HG03457 (cell line): ENCODE data around the gene SARS2.
"Not testable (repeated sequence)": the region's sequence is repeated elsewhere in the genome, so short reads cannot be mapped to it uniquely, and the experiment has no call there.

Experiments used
- ATAC-seq: cut with Tn5 transposase; IDR thresholded peaks from one replicate; pipeline ENCODE4 v1.9.1; 2021; ENCODE audit warnings: moderate number of reproducible peaks; ENCODE audit not compliant: unreplicated experiment

Gene SARS2, protein sequence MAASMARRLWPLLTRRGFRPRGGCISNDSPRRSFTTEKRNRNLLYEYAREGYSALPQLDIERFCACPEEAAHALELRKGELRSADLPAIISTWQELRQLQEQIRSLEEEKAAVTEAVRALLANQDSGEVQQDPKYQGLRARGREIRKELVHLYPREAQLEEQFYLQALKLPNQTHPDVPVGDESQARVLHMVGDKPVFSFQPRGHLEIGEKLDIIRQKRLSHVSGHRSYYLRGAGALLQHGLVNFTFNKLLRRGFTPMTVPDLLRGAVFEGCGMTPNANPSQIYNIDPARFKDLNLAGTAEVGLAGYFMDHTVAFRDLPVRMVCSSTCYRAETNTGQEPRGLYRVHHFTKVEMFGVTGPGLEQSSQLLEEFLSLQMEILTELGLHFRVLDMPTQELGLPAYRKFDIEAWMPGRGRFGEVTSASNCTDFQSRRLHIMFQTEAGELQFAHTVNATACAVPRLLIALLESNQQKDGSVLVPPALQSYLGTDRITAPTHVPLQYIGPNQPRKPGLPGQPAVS

DNA sequence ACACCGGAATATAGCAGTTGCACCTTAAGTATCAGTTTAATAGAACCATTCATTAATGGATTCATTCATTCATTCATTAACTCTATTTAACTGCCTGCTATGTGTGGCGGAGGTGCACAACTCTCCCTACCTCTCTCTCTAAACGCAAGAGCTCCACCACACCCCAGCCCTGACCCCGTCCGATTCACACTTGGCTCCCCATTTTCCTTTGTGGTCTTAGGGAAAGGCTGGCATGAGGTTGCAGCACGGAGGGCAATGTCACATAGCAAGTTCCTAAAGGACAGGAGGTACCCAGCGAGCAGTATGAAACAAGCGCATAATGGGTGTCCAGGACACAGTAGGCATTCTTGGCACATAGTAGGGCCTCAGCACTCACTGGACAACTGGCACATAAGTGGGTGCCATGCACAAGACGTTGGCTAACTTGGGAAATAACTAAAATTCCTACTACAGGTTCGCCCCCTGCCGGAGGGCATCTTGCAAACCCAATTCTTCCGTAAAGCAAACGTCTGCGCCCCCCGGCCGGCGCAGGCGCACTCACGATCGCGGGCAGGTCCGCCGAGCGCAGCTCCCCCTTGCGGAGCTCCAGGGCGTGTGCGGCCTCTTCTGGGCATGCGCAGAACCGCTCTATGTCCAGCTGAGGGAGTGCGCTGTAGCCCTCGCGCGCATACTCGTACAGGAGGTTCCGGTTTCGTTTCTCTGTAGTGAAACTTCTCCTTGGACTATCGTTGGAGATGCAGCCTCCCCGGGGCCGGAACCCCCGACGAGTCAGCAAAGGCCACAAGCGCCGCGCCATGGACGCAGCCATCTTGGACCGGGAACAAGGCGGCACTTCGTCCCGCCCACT lies at the start of gene SARS2:
Gene SARS2, minus strand, starts transcription at position 835 of the 847 bp plus-strand sequence. Its CDS starts 27 bp downstream, at position 808.
- peak; percentile 45 for ATAC-seq

DNA sequence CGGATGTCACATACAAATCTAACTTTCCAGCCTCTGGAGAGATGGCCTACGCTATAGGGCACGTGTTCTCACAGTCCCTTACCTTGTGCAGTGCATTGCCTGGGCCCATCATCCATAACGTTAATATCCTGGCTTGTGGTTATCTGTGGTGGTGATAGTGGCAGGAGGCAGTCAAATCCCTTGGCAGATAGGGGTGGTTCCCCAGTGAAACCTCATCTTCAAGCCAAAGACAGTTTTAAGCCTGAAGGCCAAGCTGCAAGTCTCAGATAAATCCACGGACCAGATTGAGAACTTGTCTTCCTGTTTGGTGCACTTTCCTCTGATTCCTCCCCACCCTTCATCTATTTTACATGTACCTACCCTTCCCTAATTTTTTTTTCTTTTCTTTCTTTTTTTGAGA lies 49.2 kb upstream of the SARS2 start:
- no peak for ATAC-seq

DNA sequence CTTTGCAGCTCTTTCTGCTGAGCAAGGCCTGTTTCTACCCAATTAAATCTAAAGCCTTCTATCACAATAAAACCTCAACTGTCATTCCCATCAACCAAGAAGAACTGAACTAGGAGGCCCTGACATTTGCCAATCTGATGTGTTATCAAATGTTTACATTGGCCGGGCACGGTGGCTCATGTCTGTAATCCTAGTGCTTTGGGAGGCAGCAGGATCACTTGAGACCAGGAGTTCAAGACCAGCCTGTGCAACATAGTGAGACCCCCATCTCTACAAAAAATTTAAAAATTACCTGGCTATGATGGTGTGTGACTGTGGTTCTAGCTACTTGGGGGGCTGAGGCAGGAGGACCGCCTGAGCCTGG lies 47.7 kb upstream of the SARS2 start:
- no peak for ATAC-seq

DNA sequence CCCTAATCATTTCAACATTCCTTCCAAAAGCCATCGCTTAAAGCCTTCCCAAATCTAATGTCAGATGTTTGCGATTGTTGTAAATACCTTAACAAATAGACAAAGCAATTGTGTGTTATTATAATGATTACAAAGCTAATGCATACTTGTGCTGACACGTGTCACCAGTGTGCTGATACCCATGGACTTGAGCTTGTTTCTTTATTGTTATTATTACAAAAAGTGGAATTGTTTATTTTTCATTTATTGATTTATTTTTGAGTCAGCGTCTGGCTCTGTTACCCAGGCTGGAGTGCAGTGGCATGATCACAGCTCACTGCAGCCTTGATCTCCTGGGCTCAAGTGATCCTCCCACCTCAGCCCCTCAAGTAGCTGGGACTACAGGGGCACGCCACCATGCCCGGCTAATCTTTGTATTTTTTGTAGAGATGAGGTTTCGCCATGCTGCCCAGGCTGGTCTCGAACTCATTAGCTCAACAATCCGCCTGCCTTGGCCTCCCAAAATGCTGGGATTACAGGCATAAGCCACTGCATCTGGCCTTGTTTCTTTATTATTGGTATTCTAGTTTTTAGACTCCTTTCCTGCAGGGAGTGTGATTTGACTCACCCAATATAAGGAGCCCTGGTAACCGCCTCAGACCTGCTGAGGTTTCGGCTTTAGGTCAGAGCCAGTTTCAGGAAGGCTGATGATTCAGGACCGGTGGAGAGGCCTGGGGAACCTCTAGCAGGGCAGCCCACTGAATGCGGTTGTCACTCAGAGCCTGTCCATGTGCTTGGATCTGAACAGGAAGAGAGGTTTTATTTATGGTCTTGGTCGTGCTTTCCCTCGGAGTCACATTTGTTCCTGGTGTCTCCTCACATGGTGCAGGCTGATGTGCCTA lies 47.1 kb upstream of the SARS2 start:
- ATAC-seq, result no peak

- no peak for ATAC-seq
These were observed 45.3 kb upstream of the SARS2 start for GRCh38 chr19:38975861-38976271.

- no peak for ATAC-seq
These were observed 44.8 kb upstream of the SARS2 start, which contains the start of gene FBXO17 for GRCh38 chr19:38975214-38975860. FBXO17 (minus strand) TSS chr19:38975742; CDS start chr19:38950319, 25,423 bp downstream.

DNA sequence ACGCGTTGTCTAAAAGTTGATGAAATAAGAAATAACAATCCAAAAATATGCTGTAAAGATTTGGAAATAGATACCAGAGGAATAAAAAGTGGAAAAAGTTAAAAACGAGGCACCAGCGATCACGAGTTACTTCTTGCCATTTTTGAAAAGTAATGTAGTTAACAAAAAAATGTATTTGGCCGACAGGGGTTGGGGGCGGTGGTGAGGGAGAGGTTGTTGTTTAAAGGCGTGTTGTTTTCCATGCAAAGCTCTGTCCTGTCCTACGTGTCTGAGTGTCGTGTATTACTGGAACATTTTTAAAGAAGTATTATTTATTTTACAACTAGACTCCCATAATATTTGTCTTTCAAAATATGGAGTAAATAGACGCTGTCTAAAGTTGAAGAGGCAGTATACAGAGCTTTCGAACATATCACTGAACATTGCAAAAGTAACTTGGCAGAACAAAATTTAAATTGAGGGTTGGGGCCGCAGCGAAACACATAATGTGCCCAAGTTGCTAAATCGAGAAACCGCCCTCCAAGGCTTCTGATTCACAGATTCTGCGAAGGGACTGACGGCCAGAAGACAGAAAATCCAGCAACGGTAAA lies 44.2 kb upstream of the SARS2 start:
- ATAC-seq, result no peak

DNA sequence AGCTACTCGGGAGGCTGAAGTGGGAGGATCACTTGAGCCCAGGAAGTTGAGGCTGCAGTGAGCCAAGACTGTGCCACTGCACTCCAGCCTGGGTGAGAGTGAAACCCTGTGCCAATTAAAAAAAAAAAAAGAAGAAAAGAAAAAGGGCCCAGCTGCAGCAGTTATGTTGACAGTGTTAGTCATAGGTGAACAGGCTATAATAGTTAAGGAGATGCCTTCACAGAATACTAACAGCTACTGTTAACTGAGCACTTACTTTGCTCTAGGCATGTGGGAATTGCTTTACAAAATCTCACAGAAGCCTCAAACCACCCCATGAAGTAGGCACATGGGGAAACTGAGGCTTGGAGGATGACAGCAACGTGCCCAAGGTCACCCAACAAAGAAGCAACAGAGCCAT lies 41.1 kb upstream of the SARS2 start:
- no peak for ATAC-seq

DNA sequence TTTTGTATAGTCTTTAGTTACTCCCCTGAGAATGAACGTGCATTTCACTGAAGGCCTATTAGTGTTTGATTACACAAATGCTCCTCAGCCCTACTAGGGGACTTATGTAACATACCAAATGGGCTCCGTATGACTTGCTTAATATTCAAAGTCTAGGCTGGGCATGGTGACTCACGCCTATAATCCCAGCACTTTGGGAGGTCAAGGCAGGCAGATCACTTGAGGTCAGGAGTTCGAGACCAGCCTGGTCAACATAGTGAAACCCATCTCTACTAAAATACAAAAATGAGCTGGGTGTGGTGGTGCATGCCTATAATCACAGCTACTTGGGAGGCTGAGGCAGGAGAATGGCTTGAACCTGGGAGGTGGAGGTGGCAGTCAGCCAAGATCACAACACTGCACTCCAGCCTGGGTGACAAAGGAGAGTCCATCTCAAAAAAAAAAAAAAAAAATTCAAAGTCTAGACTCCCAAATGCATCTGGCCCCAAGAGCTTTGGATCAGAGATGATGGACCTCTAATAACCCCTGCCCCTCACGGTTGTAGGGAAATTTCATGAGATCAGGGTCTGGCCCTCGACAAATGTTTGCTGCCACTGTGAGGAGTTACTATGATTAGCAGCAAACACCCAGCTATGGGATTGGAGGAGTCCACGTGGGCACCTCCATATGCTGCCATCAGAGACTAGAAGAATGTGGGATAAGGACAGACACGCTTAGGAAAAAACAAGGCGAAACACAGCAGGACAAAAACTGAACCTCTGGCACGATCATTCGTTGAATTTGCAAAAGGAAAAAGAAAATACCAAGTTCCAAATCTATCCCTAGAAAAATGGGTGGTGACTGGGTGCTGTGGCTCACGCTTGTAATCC lies 40.3 kb upstream of the SARS2 start:
- no peak for ATAC-seq

- ATAC-seq, result not testable (repeated sequence)
These were observed 35.6 kb upstream of the SARS2 start for GRCh38 chr19:38966149-38966548.

DNA sequence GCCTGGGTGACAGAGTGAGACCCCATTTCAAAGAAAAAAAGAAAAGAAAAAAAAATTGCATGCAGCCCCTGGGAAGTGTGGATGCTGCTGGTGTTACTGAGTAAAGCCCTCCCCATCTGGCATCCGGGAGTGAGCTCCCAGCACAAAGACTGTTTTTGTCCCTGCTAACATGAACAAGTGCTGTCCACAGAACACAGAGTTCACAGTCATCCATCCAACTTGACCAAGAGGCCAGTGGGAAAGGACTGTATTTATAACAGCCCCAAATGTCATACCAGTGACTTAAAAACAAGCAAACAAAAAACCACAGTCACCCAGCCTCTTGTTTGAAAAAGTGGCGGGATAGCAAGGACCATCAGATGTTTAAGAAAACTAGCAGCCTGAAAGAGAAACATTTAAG lies 34.2 kb upstream of the SARS2 start:
- ATAC-seq, result no peak

DNA sequence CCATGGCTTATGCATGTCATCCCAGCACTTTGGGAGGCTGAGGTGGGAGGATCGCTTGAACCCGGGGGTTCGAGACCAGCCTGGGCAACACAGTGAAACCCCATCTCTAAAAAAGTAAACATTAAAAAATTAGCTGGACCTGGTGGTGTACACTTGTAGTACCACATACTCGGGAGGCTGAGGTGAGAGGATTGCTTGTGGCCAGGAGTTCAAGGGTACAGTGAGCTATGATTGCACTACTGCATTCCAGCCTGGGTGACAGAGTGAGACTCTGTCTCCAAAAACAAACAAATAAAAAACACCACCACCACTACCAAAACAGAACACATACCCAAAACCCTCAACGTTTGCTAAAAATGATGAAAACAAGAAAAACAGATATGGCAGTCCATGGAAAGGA lies 29.1 kb upstream of the SARS2 start:
- ATAC-seq, result no peak

- no peak for ATAC-seq
These were observed 27.7 kb upstream of the SARS2 start for GRCh38 chr19:38958301-38958700.

GRCh38 chr19:38956264-38956663 lies 25.7 kb upstream of the SARS2 start:
- ATAC-seq, result no peak

GRCh38 chr19:38953677-38954076 lies 23.1 kb upstream of the SARS2 start:
- ATAC-seq, result no peak

DNA sequence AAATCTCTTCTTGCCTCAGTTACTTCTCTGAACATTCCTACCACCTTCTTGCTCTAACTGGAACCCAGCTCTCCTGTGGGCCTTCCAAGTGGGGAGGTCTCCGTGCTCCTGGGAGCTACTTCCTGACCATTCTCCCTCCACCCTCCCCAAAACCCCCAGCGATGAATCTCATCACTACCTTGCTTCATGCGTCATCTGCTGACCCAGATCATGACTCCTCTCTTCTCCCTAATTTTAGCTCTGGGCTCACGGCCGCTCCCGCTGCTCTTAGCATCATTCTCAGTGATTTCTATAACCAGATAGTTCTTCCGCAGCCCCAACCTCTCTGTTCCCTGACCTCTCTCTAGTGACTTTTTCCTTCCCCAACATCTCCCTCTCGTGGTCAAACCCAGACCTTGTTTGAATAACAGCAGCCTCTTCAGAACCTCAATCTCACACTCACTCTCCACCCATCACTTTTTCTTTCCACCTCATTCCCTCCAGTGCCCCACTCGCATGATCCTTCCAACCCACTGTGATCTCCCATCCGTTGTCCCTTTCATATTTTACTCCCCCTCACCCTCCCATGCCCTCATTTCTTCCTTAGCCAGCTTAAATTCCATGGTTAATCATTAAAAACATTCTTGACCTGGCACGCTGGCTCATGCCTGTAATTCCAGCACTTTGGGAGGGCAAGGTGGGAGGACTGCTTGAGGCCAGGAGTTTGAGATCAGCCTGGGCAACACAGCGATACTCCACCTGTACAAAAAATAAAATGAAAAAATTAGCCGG lies 22.0 kb upstream of the SARS2 start:
- no peak for ATAC-seq

GRCh38 chr19:38951187-38951586 lies 20.6 kb upstream of the SARS2 start:
- no peak for ATAC-seq
